Gastroesophageal sphincter (tissue), 4 donors: ENCODE results near the gene KRTAP10-2. TPM values are rescaled to one million over a fixed set of nuclear protein-coding genes. Genes with fewer than 3 reads are reported as not detected.

Experiments
- ATAC-seq: fragments of 150-250 bp; one replicate; pipeline ENCODE4 v1.9.1; 2016; ENCODE audit warnings: mild to moderate bottlenecking, moderate library complexity
- H3K27ac ChIP-seq, 4 donors: fragments of 200-600 bp; sonication (generic) in 3 of 4; 1 replicate in 3 of 4; 2 replicates in 1 of 4; pipeline ENCODE4 v1.5.1; 2016 to 2019
- H3K27me3 ChIP-seq: fragments of 200-600 bp; sonication (generic); one replicate; pipeline ENCODE4 v1.5.1; 2019
- H3K36me3 ChIP-seq, 2 donors: fragments of 200-600 bp; sonication (generic); one replicate each; pipeline ENCODE4 v1.5.1; 2019; ENCODE audit warnings: control low read depth in 1 of 2
- H3K4me1 ChIP-seq, 3 donors: fragments of 200-600 bp; sonication (generic); 1 replicate in 2 of 3; 2 replicates in 1 of 3; pipeline ENCODE4 v1.5.1; 2016 to 2019; ENCODE audit warnings: control low read depth in 2 of 3
- H3K4me3 ChIP-seq, 2 donors: fragments of 200-600 bp; sonication (generic); one replicate each; pipeline ENCODE4 v1.5.1; 2019; ENCODE audit warnings: mild to moderate bottlenecking in 1 of 2, moderate library complexity in 1 of 2
- H3K9me3 ChIP-seq, 3 donors: fragments of 200-600 bp; sonication (generic); one replicate each; pipeline ENCODE4 v1.5.1; 2017 to 2019; ENCODE audit warnings: control low read depth in 2 of 3
- EP300 ChIP-seq: sonication (generic); formaldehyde crosslinking; IDR thresholded peaks from one replicate; pipeline ENCODE4 v1.6.1; 2017; ENCODE audit warnings: antibody characterized with exemption, mild to moderate bottlenecking
- POLR2A ChIP-seq, 2 donors: fragments of 450-650 bp; IDR thresholded peaks; one replicate each; pipeline ENCODE4 v1.6.1; 2017; ENCODE audit warnings: antibody characterized with exemption in 2 of 2, mild to moderate bottlenecking in 2 of 2, moderate library complexity in 1 of 2
- POLR2AphosphoS5 ChIP-seq: sonication (generic); formaldehyde crosslinking; IDR thresholded peaks from one replicate; pipeline ENCODE4 v1.6.1; 2017; ENCODE audit warnings: antibody characterized with exemption
- WGBS, 2 donors: methylation state at CpG; one replicate each; pipeline ENCODE4 v1.1.5; 2018; ENCODE audit warnings: low coverage in 1 of 2; 5-methylcytosine and 5-hydroxymethylcytosine counted together
- total RNA-seq, 4 donors: library from RNA; depleted of rRNA; stranded (reverse); fragments of >200 nt; gene quantifications; one replicate each; pipeline ENCODE4 v1.1.0, GENCODE V29; 2016
- TF ChIP-seq, protein P1 (sequence below), 4 experiments: fragments of 200-600 bp in 2 of 4; fragments of 450-650 bp in 2 of 4; sonication (generic) in 1 of 4; IDR thresholded peaks; one replicate each; pipeline ENCODE4 v1.5.1; 2017 to 2019; ENCODE audit warnings: antibody characterized with exemption in 4 of 4, mild to moderate bottlenecking in 2 of 4, moderate library complexity in 2 of 4

The KRTAP10-2 gene
- total RNA-seq, 4 donors from 2014 or later: not detected

DNA sequence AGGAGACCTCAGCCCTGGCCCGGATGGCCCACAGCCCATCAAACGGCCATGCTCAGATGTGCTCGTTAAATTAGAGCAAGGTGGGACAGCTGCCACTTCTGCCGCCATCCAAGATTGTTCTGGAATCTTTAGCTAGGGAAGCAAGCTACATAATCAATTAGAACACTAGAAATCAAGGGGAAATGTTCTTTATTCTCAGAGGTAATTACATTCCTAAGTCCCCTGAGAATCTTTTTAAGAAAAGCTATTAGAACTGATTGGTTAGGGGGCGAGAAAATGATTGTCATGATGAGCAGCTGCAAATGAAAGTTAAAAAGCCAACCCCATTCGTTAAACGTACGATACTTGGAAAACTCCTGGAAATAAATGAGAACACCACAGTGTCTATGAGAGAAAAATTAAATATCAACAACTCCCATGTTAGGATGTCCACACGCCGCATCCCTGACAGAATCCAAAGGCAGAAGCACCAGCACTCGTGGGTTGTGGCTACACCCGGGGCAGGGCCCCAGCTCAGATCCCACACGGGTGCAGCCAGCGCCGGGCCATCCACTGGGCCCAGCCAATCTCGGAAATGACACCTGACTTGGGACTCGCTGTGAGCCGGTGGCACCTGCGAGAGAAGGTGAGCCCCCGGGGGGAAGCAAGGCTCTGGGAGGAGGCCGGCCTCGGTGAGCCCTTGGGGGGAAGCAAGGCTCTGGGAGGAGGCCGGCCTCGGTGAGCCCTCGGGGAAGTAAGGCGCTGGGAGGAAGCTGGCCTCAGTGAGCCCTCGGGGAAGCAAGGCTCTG is 48.9 kb downstream of the KRTAP10-2 start:
- Histone ChIP-seq H3K9me3 (no peaks in the 10 kb centered on the region), H3K4me3 (no peak overlapping the region), H3K4me1 (no peaks in the 10 kb centered on the region), H3K36me3 (no peaks in the 10 kb centered on the region), H3K27ac (no peak overlapping the region), H3K27me3 (peaks cover 74% of the 10 kb centered on the region)
- TF ChIP-seq, protein P1, sequence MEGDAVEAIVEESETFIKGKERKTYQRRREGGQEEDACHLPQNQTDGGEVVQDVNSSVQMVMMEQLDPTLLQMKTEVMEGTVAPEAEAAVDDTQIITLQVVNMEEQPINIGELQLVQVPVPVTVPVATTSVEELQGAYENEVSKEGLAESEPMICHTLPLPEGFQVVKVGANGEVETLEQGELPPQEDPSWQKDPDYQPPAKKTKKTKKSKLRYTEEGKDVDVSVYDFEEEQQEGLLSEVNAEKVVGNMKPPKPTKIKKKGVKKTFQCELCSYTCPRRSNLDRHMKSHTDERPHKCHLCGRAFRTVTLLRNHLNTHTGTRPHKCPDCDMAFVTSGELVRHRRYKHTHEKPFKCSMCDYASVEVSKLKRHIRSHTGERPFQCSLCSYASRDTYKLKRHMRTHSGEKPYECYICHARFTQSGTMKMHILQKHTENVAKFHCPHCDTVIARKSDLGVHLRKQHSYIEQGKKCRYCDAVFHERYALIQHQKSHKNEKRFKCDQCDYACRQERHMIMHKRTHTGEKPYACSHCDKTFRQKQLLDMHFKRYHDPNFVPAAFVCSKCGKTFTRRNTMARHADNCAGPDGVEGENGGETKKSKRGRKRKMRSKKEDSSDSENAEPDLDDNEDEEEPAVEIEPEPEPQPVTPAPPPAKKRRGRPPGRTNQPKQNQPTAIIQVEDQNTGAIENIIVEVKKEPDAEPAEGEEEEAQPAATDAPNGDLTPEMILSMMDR (IDR thresholded peaks at IDR 0.05): no peak
- no peak for TF ChIP-seq POLR2AphosphoS5
- TF ChIP-seq EP300: no peak
- TF ChIP-seq POLR2A (IDR thresholded peaks at IDR 0.05): no peak
- no peak for ATAC-seq
- WGBS, 2 donors: 81 to 90% methylated on average over 7 to 8 of the region's 27 CpGs

Other genes starting within 250 kb of the KRTAP10-2 start
- gene CFAP410, start 212.1 kb downstream of the KRTAP10-2 start, total RNA-seq: 10 to 100 TPM; 26.2 to 35.0 (median 30.2) TPM
- gene TRPM2, start 197.9 kb downstream of the KRTAP10-2 start, total RNA-seq: 1 to 10 TPM; 1.0 to 3.3 (median 3.1) TPM
- 1 to 10 TPM; 2.7 to 8.3 (median 6.7) TPM for gene LRRC3, start 96.0 kb downstream of the KRTAP10-2 start, total RNA-seq
- not detected for gene KRTAP10-1, start 11.3 kb downstream of the KRTAP10-2 start, total RNA-seq
- not detected for gene KRTAP10-3, start 7.3 kb upstream of the KRTAP10-2 start, total RNA-seq
- not detected for gene KRTAP10-4, start 22.2 kb upstream of the KRTAP10-2 start, total RNA-seq
- gene KRTAP10-5, start 29.1 kb upstream of the KRTAP10-2 start, total RNA-seq: not detected
- gene KRTAP10-6, start 41.0 kb upstream of the KRTAP10-2 start, total RNA-seq: not detected
- gene KRTAP10-7, start 49.1 kb upstream of the KRTAP10-2 start, total RNA-seq: not detected
- not detected for gene KRTAP10-8, start 60.6 kb upstream of the KRTAP10-2 start, total RNA-seq
- gene KRTAP10-9, start 75.6 kb upstream of the KRTAP10-2 start, total RNA-seq: not detected
- not detected for gene KRTAP10-10, start 85.9 kb upstream of the KRTAP10-2 start, total RNA-seq
- gene KRTAP10-11, start 94.9 kb upstream of the KRTAP10-2 start, total RNA-seq: not detected
- gene KRTAP12-4, start 103.2 kb upstream of the KRTAP10-2 start, total RNA-seq: not detected
- gene KRTAP12-3, start 106.4 kb upstream of the KRTAP10-2 start, total RNA-seq: not detected
- not detected for gene KRTAP12-2, start 115.4 kb upstream of the KRTAP10-2 start, total RNA-seq
- gene KRTAP12-1, start 130.7 kb upstream of the KRTAP10-2 start, total RNA-seq: not detected
- not detected for gene KRTAP10-12, start 145.7 kb upstream of the KRTAP10-2 start, total RNA-seq
- gene TSPEAR, start 160.1 kb upstream of the KRTAP10-2 start, total RNA-seq: not detected